Measurements from ENCODE around the gene TMEM167B.

TMEM167B gene

GRCh38 chr1:109104364-109105151, 14.0 kb downstream of the TMEM167B start:
- H3K4me1 Mint-ChIP-seq = peaks cover 5% of the 10 kb centered on the region
- peaks cover 30% of the 10 kb centered on the region for H3K27me3 Mint-ChIP-seq (ENCODE audit: low read depth, poor library complexity)
- peak overlapping the region; percentile 62 for H3K27ac Mint-ChIP-seq
- no peaks in the 10 kb centered on the region for H3K9me3 Mint-ChIP-seq
- no peak overlapping the region for H3K4me3 Mint-ChIP-seq
- peaks cover 27% of the 10 kb centered on the region for H3K36me3 Mint-ChIP-seq (ENCODE audit: low read depth)
- DNase-seq = no peak
- no peak for TF ChIP-seq CTCF (IDR thresholded peaks at IDR 0.05)

- Mint-ChIP-seq H3K27me3 (ENCODE audit: low read depth, poor library complexity) (peaks cover 43% of the 10 kb centered on the region), H3K4me1 (no peaks in the 10 kb centered on the region), H3K9me3 (no peaks in the 10 kb centered on the region), H3K36me3 (ENCODE audit: low read depth) (peaks cover 27% of the 10 kb centered on the region), H3K27ac (no peak overlapping the region), H3K4me3 (no peak overlapping the region)
- DNase-seq = no peak
- no peak for TF ChIP-seq CTCF (IDR thresholded peaks at IDR 0.05)
These were observed 15.3 kb downstream of the TMEM167B start for GRCh38 chr1:109105881-109106280.

- H3K9me3 Mint-ChIP-seq = no peaks in the 10 kb centered on the region
- TF ChIP-seq CTCF (IDR thresholded peaks at IDR 0.05) = no peak
- H3K4me3 Mint-ChIP-seq = no peak overlapping the region
- H3K4me1 Mint-ChIP-seq = peaks cover 10% of the 10 kb centered on the region
- no peak overlapping the region for H3K27ac Mint-ChIP-seq
- peaks cover 62% of the 10 kb centered on the region for H3K27me3 Mint-ChIP-seq (ENCODE audit: low read depth, poor library complexity)
- H3K36me3 Mint-ChIP-seq (ENCODE audit: low read depth) = peaks cover 16% of the 10 kb centered on the region
- DNase-seq = no peak
These were observed 17.2 kb downstream of the TMEM167B start for GRCh38 chr1:109107785-109108184.

- peaks cover 24% of the 10 kb centered on the region for H3K4me1 Mint-ChIP-seq
- H3K9me3 Mint-ChIP-seq = no peaks in the 10 kb centered on the region
- TF ChIP-seq CTCF (IDR thresholded peaks at IDR 0.05) = no peak
- no peak overlapping the region for H3K4me3 Mint-ChIP-seq
- no peaks in the 10 kb centered on the region for H3K36me3 Mint-ChIP-seq (ENCODE audit: low read depth)
- peaks cover 82% of the 10 kb centered on the region for H3K27me3 Mint-ChIP-seq (ENCODE audit: low read depth, poor library complexity)
- no peak for DNase-seq
- H3K27ac Mint-ChIP-seq = no peak overlapping the region
These were observed 19.3 kb downstream of the TMEM167B start for GRCh38 chr1:109109906-109110305.

- Mint-ChIP-seq H3K4me3 (no peak overlapping the region), H3K4me1 (peaks cover 24% of the 10 kb centered on the region), H3K9me3 (no peaks in the 10 kb centered on the region), H3K27me3 (ENCODE audit: low read depth, poor library complexity) (peaks cover 91% of the 10 kb centered on the region), H3K36me3 (ENCODE audit: low read depth) (no peaks in the 10 kb centered on the region), H3K27ac (no peak overlapping the region)
- TF ChIP-seq CTCF (IDR thresholded peaks at IDR 0.05) = no peak
- DNase-seq = no peak
These were observed 21.0 kb downstream of the TMEM167B start for GRCh38 chr1:109111386-109112055.

Measured in nephron progenitor cell (in vitro differentiated cells).